Endothelial cell of umbilical vein (primary cell): ENCODE data around the gene C1orf174. TPM values are rescaled to one million over a fixed set of nuclear protein-coding genes. Genes with fewer than 3 reads are reported as not detected.

Source experiments
- BruUV-seq: library from RNA; stranded (reverse); fragments of 400-500 nt; replicated peaks from 2 replicates; lab custom pipeline; 2021; lab: Mats Ljungman, UMichigan
- CTCF ChIA-PET: fragments of 300-600, 350-600 bp; sonication (Branson Sonifier 250); formaldehyde crosslinking; loops from one replicate; lab custom pipeline; 2021; ENCODE audit warnings: antibody characterized with exemption, inconsistent platforms; lab: Charles Lee
- POLR2A ChIA-PET: fragments of 300-600, 350-600 bp; sonication (Branson Sonifier 250); formaldehyde crosslinking; loops from one replicate; lab custom pipeline; 2021; ENCODE audit warnings: antibody characterized with exemption, inconsistent platforms; lab: Charles Lee
- DNase-seq: peaks from one replicate; pipeline ENCODE4 v3.0.0-alpha.2; 2011; ENCODE audit warnings: low read depth, low spot score
- FAIRE-seq: peaks from 2 replicates; lab custom pipeline; 2011; peaks lifted over from hg19 to GRCh38; lab: Jason Lieb, UNC
- H2AFZ ChIP-seq: 2 replicates; pipeline ENCODE4 v1.6.0; 2012; ENCODE audit warnings: low read depth, low read length, control low read depth, inconsistent platforms
- H3K27ac ChIP-seq: 2 replicates; pipeline ENCODE4 v1.5.1; 2011; ENCODE audit warnings: low read depth, mild to moderate bottlenecking, control low read depth, low read length, moderate library complexity; ENCODE audit not compliant: insufficient read depth
- H3K27me3 ChIP-seq, 2 experiments: 2 replicates each; pipeline versions ENCODE4 v1.6.0 to v1.6.1; 2011; ENCODE audit warnings: low read length in 2 of 2, mixed read lengths in 1 of 2; ENCODE audit not compliant: control insufficient read depth in 2 of 2, insufficient read depth in 2 of 2
- H3K36me3 ChIP-seq, 2 experiments: 2 replicates in 1 of 2; 3 replicates in 1 of 2; pipeline ENCODE4 v1.5.1; 2011; ENCODE audit warnings: low read length in 2 of 2, mild to moderate bottlenecking in 1 of 2, moderate library complexity in 1 of 2; ENCODE audit not compliant: control insufficient read depth in 2 of 2, insufficient read depth in 2 of 2; ENCODE audit errors: extremely low read depth in 1 of 2
- H3K4me1 ChIP-seq: 3 replicates; pipeline ENCODE4 v1.5.1; 2011; ENCODE audit warnings: mild to moderate bottlenecking, low read length; ENCODE audit not compliant: control insufficient read depth, insufficient read depth; ENCODE audit errors: extremely low read depth
- H3K4me2 ChIP-seq: 2 replicates; pipeline ENCODE4 v1.6.1; 2011; ENCODE audit warnings: low read length, control low read depth, mixed read lengths; ENCODE audit not compliant: insufficient read depth
- H3K4me3 ChIP-seq, 3 experiments: fragments of 200-600 bp in 1 of 3; sonication (generic), shearing (Covaris generic) in 1 of 3; replicated peaks in 1 of 3; 2 replicates each; pipeline ENCODE4 v1.5.1; 2011 to 2016; ENCODE audit warnings: control low read depth in 3 of 3, low read length in 3 of 3, mild to moderate bottlenecking in 2 of 3, inconsistent platforms in 1 of 3, low read depth in 1 of 3, moderate library complexity in 1 of 3; ENCODE audit not compliant: insufficient read depth in 1 of 3
- H3K79me2 ChIP-seq: 2 replicates; pipeline ENCODE4 v1.6.0; 2012; ENCODE audit warnings: low read length, inconsistent platforms; ENCODE audit not compliant: control insufficient read depth, insufficient read depth
- H3K9ac ChIP-seq: replicated peaks from 2 replicates; pipeline ENCODE3; 2011; ENCODE audit warnings: low read length, control low read depth; ENCODE audit not compliant: insufficient read depth; ENCODE audit errors: extremely low read depth
- H3K9me1 ChIP-seq: replicated peaks from 3 replicates; pipeline ENCODE4 v1.6.0; 2011; ENCODE audit warnings: mild to moderate bottlenecking, low read length; ENCODE audit not compliant: control insufficient read depth, insufficient read depth; ENCODE audit errors: extremely low read depth
- H3K9me3 ChIP-seq: replicated peaks from 2 replicates; pipeline ENCODE4 v1.5.1; 2012; ENCODE audit warnings: low read length, inconsistent platforms; ENCODE audit not compliant: control insufficient read depth, insufficient read depth
- H4K20me1 ChIP-seq: replicated peaks from 2 replicates; pipeline ENCODE3; 2011; ENCODE audit warnings: mild to moderate bottlenecking, low read length; ENCODE audit not compliant: control insufficient read depth, insufficient read depth; ENCODE audit errors: extremely low read depth
- EZH2 ChIP-seq: IDR thresholded peaks from 2 replicates; pipeline ENCODE4 v1.6.1; 2012; ENCODE audit warnings: borderline replicate concordance, low read depth, mild to moderate bottlenecking, moderate library complexity, low read length, inconsistent platforms; ENCODE audit not compliant: severe bottlenecking
- FOS ChIP-seq: IDR thresholded peaks from 2 replicates; pipeline ENCODE4 v1.6.1; 2011; ENCODE audit warnings: mild to moderate bottlenecking, low read length, moderate library complexity, borderline replicate concordance; ENCODE audit not compliant: insufficient read depth
- GATA2 ChIP-seq: IDR thresholded peaks from 2 replicates; pipeline ENCODE4 v1.7.0; 2011; ENCODE audit warnings: low read depth, mild to moderate bottlenecking, moderate library complexity, mixed read lengths, low read length; ENCODE audit not compliant: insufficient read length, insufficient read depth
- JUN ChIP-seq: IDR thresholded peaks from 2 replicates; pipeline ENCODE4 v1.6.1; 2011; ENCODE audit warnings: borderline replicate concordance, low read depth; ENCODE audit not compliant: insufficient read length, insufficient read depth
- MYC ChIP-seq: IDR thresholded peaks from one replicate; pipeline ENCODE4 v1.6.1; 2011; ENCODE audit warnings: mild to moderate bottlenecking, low read depth, low read length
- POLR2A ChIP-seq: IDR thresholded peaks from 2 replicates; pipeline ENCODE4 v1.6.1; 2012; ENCODE audit warnings: low read depth, mild to moderate bottlenecking, control low read depth, low read length
- POLR2AphosphoS5 ChIP-seq: IDR thresholded peaks from 2 replicates; pipeline ENCODE4 v1.6.1; 2012; ENCODE audit warnings: low read depth, mild to moderate bottlenecking, control low read depth, low read length, moderate library complexity; ENCODE audit not compliant: insufficient read depth
- dilution Hi-C: fragments of 300-500 bp; cut with MboI; formaldehyde crosslinking; loops from one replicate; pipeline ENCODE4 v1.15.0; 2019; ENCODE audit warnings: low sequenced_read_pairs; ENCODE audit not compliant: extremely low pct_ligation_motif_present
- intact Hi-C: fragments of 100-400 bp; cut with micrococcal nuclease; formaldehyde crosslinking; loops from one replicate; pipeline ENCODE4 v1.10.0; 2022
- polyA plus RNA-seq, 4 experiments: library from polyadenylated mRNA; depleted of rRNA in 3 of 4; stranded (reverse) in 3 of 4; unstranded in 1 of 4; fragments of >200 nt; gene quantifications; 2 replicates each; pipeline versions ENCODE4 v1.2.1 to v1.2.3, GENCODE V29; 2011 to 2012; ENCODE audit warnings: missing spikeins in 1 of 4
- total RNA-seq: library from RNA; stranded (reverse); gene quantifications from 2 replicates; pipeline ENCODE4 v1.2.3, GENCODE V29; 2021
- TF ChIP-seq, protein P1 (sequence below): IDR thresholded peaks from 2 replicates; pipeline ENCODE4 v1.6.1; 2011; ENCODE audit not compliant: insufficient read depth, insufficient read length
- TF ChIP-seq, protein P2 (sequence below), 2 donors: IDR thresholded peaks; 1 replicate in 1 of 2; 2 replicates in 1 of 2; pipeline ENCODE4 v1.5.1; 2011; ENCODE audit warnings: low read length in 2 of 2, mild to moderate bottlenecking in 2 of 2, moderate library complexity in 2 of 2, control low read depth in 1 of 2, inconsistent platforms in 1 of 2, low read depth in 1 of 2; ENCODE audit not compliant: insufficient read depth in 1 of 2; ENCODE audit errors: extremely low read depth in 1 of 2

C1orf174 gene
- total and polyA plus RNA-seq, 2 donors (not counting 3 experiments of a cell fraction or from before 2014, with no cell fraction given) = 28.0 to 31.7 TPM

DNA sequence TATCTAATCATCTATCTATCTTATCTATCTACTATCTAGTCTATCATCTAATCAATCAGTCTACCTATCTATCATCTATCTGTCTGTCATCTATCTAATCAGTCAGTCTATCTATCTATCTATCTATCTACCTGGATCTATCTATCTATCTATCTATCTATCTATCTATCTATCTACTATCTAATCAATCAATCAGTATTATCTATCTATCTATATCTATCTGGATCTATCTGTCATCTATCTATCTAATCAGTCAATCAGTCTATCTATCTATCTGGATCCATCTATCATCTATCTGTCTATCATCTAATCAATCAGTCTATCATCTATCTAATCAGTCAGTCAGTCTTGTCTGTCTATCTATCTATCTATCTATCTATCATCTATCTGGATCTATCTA, 26.9 kb upstream of the C1orf174 start:
- Histone ChIP-seq H3K27me3 (no peaks in the 10 kb centered on the region), H3K4me2 (no peak overlapping the region), H3K4me3 (no peak overlapping the region), H3K9ac (no peak overlapping the region), H3K4me1 (no peaks in the 10 kb centered on the region), H3K36me3 (no peaks in the 10 kb centered on the region), H2AFZ (no peak overlapping the region), H4K20me1 (no peaks in the 10 kb centered on the region), H3K27ac (no peak overlapping the region), H3K9me1 (no peaks in the 10 kb centered on the region), H3K9me3 (no peaks in the 10 kb centered on the region), H3K79me2 (no peaks in the 10 kb centered on the region)
- FAIRE-seq (no peak), DNase-seq (no peak)
- ChIA-PET POLR2A (no interaction called here), CTCF (no interaction called here)
- dilution Hi-C loops (no loop called here), intact Hi-C loops (no loop called here)
- no TSS peak for BruUV-seq
- TF ChIP-seq, protein P1, sequence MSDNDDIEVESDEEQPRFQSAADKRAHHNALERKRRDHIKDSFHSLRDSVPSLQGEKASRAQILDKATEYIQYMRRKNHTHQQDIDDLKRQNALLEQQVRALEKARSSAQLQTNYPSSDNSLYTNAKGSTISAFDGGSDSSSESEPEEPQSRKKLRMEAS = no peak

DNA sequence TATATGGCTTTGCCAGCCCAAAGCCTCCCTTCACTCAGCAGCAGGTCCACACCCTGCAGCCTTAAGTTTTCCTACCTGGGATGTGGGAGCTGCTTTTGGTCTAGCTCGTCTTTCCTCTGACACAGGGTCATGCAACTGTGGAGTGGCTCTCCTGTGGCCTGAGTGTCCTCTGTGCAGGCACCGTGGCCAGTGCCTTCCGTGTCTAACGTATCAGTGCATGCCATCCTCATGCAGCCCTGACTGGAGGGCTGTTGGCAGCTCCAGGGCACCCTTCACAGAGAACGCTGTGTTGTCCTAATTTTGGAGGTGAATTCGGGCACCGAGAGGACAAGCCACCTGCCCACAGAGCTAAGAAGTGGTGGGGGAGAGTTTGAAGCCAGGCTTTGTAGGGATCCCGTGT, 25.7 kb upstream of the C1orf174 start:
- no TSS peak for BruUV-seq
- Histone ChIP-seq H3K9me3 (no peaks in the 10 kb centered on the region), H3K36me3 (no peaks in the 10 kb centered on the region), H3K4me2 (no peak overlapping the region), H3K79me2 (no peaks in the 10 kb centered on the region), H3K4me3 (no peak overlapping the region), H3K27me3 (no peaks in the 10 kb centered on the region), H3K9ac (no peak overlapping the region), H3K27ac (no peak overlapping the region), H3K4me1 (no peaks in the 10 kb centered on the region), H4K20me1 (no peaks in the 10 kb centered on the region), H2AFZ (no peak overlapping the region), H3K9me1 (no peaks in the 10 kb centered on the region)
- FAIRE-seq = no peak
- ChIA-PET CTCF (no interaction called here), POLR2A (no interaction called here)
- DNase-seq = no peak
- dilution Hi-C loops = no loop called here
- TF ChIP-seq EZH2 (no peak), POLR2AphosphoS5 (no peak), JUN (no peak), FOS (no peak), POLR2A (no peak), MYC (no peak), GATA2 (no peak)
- TF ChIP-seq, protein P1 = no peak
- TF ChIP-seq, protein P2, sequence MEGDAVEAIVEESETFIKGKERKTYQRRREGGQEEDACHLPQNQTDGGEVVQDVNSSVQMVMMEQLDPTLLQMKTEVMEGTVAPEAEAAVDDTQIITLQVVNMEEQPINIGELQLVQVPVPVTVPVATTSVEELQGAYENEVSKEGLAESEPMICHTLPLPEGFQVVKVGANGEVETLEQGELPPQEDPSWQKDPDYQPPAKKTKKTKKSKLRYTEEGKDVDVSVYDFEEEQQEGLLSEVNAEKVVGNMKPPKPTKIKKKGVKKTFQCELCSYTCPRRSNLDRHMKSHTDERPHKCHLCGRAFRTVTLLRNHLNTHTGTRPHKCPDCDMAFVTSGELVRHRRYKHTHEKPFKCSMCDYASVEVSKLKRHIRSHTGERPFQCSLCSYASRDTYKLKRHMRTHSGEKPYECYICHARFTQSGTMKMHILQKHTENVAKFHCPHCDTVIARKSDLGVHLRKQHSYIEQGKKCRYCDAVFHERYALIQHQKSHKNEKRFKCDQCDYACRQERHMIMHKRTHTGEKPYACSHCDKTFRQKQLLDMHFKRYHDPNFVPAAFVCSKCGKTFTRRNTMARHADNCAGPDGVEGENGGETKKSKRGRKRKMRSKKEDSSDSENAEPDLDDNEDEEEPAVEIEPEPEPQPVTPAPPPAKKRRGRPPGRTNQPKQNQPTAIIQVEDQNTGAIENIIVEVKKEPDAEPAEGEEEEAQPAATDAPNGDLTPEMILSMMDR (IDR thresholded peaks at IDR 0.05; ENCODE audit: extremely low read depth in 1 of 2, insufficient read depth in 1 of 2, low read depth in 1 of 2, low read length in 2 of 2) = no peak
- intact Hi-C loops = no loop called here
